ENCODE results near the gene PLCD4. TPM values are rescaled to one million over a fixed set of nuclear protein-coding genes. Genes with fewer than 3 reads are reported as not detected.

Gene PLCD4
- 2.0 and 2.5 TPM in 2 replicates for total RNA-seq

DNA sequence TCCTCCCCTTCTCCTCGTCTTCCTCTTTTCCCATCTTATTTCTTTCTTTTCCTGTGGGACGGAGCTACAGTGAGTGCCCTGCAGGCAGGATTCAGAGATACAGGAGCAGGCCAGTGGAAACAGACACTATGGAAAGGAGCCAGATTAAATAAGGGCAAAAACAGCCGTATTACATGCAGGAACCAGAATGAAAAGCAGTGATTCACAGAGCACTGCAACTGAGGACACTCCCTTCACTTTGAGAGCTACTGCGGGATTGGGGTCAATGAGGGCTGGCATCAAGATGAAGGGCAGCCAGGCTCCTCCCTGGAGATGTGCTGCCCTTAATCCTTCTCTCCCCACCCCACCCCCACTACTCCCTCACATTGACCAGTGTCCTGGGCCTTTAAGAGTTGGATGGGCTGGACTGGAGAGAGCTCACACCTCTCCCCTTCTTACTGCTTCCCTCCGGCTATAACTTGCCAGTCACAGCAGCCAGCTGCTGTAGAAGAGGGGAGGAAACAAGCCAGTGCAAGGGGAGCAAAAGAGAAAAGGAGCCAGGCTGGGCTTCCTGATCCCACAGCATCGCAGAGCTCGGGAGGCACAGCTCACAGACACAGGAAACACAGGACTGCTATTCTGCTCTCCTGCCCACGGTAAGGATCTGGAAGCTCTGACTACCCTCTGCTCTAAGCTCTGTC lies at the start of gene PLCD4:
Gene PLCD4, plus strand, starts transcription at position 464 of the 680 bp plus-strand sequence. CDS start 7,841 bp downstream, outside the sequence.

GRCh38 chr2:218568190-218569037 lies 39.3 kb upstream of the PLCD4 start, which contains the start of the genes CNOT9 and USP37:
Gene CNOT9 (plus strand): TSS chr2:218568839. CDS start chr2:218568955, 116 bp downstream.
Gene USP37 (minus strand): TSS chr2:218568351. CDS start chr2:218558653, 9,698 bp downstream.

DNA sequence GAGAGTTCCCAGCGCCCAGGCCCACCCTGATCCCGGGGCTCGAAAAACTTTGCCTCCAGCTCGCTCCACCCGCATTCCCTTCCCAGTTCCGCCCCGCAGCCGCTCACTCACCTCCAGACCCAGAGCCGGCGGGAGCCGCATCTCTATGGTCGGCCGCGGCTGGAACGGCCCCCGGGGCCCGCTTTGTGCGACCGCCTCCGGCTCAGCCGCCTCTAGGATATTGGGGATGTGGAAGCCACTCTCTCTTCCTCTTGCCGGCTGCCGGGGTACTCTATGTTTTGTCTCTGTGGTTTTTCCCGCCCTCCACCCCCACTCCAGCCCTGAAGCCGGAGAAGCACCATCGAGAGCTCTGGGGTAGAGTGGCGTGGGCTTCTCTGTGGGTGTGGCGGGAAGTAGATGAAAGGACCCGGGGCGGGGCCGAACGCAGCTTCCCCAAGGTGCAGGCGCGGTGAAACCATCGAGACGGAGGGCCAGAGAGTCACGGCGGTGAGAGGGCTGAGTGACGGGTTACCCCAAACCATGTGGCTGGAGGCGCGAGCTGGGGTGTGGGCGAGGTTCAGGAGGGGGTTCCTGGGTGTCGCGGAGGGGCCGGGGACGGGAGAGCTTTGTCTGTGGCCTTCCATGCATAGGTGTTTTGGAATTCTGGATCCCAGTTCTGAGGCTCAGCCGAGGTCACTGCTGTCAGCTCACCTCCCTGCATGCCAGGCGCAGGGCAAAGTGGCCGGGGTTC lies 51.7 kb downstream of the PLCD4 start, which contains the start of the genes BCS1L and ZNF142:
Gene BCS1L, plus strand, starts transcription at position 426 of the 730 bp plus-strand sequence. CDS start 1,305 bp downstream, outside the sequence.
Gene ZNF142, minus strand, starts transcription at position 366 of the 730 bp plus-strand sequence. CDS start 3,194 bp downstream, outside the sequence.

DNA sequence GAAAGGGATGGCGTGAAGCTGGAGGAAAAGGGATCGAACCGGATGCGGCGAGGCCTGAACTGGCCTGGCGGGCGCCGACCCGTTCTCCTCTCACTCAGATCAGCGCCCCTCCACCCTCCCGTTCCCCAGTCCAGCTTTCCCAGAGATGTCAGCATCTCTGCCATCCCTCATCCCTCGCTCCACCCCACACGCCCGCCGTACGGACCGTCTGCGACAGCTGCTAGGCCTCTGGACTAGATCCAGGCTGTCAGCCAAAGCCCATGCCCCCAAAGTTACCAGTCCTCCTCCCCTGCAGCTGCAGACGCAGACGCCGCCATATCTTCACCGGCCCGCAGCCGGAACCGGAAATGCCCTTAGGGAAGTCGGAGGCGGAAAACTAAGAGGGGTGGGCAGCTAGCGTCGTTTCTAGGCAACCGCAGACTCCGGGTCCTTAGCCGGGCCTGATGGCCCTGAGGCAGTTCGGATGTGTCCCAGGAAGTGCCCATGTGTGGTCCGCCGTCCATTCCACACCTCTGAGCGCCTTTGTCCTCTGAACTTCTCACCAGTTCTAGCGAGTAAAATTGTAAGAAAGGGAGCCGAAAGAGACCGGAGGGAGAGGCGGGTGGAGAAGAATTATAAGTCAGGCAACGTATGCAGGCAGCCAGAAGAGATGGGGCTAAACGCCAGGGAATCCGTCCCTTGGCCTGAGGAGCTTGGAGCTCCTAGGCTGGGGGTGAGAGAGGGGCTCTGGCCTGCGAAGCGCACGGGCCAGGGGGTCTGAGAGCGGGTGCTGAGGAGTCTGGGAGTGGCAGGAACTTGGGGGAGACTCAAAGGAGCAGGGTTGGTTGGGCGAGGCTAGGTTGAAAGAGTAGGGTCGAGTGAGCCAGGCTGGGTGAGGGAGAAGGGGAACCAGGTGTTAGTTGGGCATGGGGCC lies 64.2 kb downstream of the PLCD4 start, which contains the start of the genes RNF25 and STK36:
Gene RNF25, minus strand, starts transcription at position 349 of the 913 bp plus-strand sequence. Its CDS starts 32 bp downstream, at position 317.
Gene STK36, plus strand, starts transcription at position 433 of the 913 bp plus-strand sequence. CDS start 744 bp downstream, outside the sequence.

Other genes starting within 250 kb of the PLCD4 start
- 0.13 TPM in 2 replicates for gene SLC11A1, start 225.6 kb upstream of the PLCD4 start, total RNA-seq
- 71.8 and 76.3 TPM in 2 replicates for gene CTDSP1, start 208.0 kb upstream of the PLCD4 start, total RNA-seq
- gene VIL1, start 188.8 kb upstream of the PLCD4 start, total RNA-seq, result not detected in 2 replicates
- 9.5 and 10.2 TPM in 2 replicates for gene USP37, start 39.5 kb upstream of the PLCD4 start, total RNA-seq
- 29.1 and 34.7 TPM in 2 replicates for gene CNOT9, start 39.1 kb upstream of the PLCD4 start, total RNA-seq
- gene ZNF142, start 51.7 kb downstream of the PLCD4 start, total RNA-seq, result 9.1 and 15.4 TPM in 2 replicates
- 21.4 and 28.5 TPM in 2 replicates for gene BCS1L, start 51.8 kb downstream of the PLCD4 start, total RNA-seq
- gene RNF25, start 64.1 kb downstream of the PLCD4 start, total RNA-seq, result 21.2 and 21.8 TPM in 2 replicates
- 26.1 and 39.1 TPM in 2 replicates for gene STK36, start 64.2 kb downstream of the PLCD4 start, total RNA-seq
- 6.7 and 9.8 TPM in 2 replicates for gene TTLL4, start 102.9 kb downstream of the PLCD4 start, total RNA-seq
- gene CYP27A1, start 174.2 kb downstream of the PLCD4 start, total RNA-seq, result 6.8 and 13.7 TPM in 2 replicates
- 0.10 and 0.52 TPM in 2 replicates for gene PRKAG3, start 223.9 kb downstream of the PLCD4 start, total RNA-seq

All from smooth muscle cell of the pulmonary artery (primary cell).